NCI-H1436 treated with DMSO at 0.1 percent for 48 hours (cell line): ENCODE data around the gene TFDP2.
"Not testable (repeated sequence)": the region's sequence is repeated elsewhere in the genome, so short reads cannot be mapped to it uniquely, and the experiment has no call there.

Experiments
- DNase-seq: peaks from one replicate; lab custom pipeline; 2025; lab: John Stamatoyannopoulos, UW

TFDP2 gene, protein sequence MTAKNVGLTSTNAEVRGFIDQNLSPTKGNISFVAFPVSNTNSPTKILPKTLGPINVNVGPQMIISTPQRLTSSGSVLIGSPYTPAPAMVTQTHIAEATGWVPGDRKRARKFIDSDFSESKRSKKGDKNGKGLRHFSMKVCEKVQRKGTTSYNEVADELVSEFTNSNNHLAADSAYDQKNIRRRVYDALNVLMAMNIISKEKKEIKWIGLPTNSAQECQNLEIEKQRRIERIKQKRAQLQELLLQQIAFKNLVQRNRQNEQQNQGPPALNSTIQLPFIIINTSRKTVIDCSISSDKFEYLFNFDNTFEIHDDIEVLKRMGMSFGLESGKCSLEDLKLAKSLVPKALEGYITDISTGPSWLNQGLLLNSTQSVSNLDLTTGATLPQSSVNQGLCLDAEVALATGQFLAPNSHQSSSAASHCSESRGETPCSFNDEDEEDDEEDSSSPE

DNA sequence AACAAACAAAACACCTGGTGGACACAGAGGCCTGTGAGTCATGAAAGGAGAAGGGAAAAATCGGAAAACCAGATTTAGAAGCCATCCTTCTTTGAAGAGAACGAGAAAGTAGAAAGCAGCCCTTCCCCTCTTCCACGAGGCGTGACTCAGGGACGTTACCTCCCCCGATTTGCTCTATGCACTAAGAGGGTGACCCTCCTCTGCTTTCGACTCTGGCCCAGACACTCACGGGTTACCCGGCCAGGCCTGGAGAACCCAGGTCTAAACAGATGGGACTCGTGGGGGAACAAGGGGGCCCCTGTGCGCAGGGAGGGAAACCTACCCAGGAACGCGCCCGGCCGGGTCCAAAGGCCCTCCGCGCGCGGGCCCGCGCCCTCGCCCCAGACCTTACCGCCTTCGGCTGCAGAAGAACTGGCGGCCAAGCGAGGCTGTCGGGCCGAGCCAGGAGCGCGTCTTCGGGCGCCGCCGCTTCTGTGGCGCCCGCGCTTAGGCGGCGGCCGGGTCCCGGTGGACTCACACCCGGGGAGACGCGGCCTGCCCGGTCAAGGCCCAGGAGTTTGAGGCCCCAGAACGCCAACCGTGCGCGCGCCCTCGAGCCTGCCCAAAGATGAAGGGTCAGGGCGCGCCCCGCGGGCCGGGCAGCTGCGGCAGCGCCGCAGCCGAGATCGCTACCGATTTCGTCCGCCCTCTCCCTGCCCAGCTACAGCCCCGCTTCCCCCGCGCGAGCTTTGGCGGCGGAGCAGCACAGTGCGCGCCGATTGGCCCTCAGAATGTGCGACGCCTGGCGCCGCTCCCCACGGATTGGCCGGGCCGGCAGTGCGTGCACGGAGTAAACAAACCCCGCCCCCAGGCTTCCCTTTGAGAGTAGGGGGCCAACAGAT is at the start of gene TFDP2:
Gene TFDP2 (minus strand): TSS at position 753 of the 881 bp plus-strand sequence. CDS start 47,795 bp downstream, outside the sequence.
- DNase-seq, result peak; percentile 83

- DNase-seq, result no peak
Measured at GRCh38 chr3:142188846-142189245, 39.5 kb upstream of the TFDP2 start.

DNA sequence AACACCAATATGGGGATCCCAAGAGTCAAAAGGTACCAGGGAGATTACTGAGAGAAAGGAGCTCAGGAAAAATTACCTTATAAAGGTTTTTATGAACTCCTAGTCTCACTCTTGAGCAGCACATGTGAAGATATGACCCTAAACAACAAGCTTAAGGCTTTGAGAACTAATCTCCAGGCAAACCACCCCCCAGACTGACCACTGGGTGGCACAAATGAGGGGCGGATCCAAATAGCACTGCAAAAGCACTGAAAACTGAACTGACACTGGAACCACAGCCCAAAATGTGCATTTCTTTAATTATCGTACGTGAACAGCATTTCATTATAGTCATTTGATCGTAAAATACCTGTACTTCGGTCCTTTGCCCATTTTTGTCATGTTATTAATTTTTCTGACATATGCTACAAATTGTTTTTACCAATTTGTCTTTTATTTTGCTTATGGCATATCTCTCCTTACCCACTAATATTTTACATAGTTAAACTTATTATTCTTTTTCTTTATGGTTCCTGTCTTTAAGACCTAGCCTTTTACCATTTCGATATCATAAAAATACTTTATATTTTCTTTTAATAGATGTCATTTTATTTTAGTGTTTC is 31.5 kb upstream of the TFDP2 start:
- DNase-seq, result no peak

DNA sequence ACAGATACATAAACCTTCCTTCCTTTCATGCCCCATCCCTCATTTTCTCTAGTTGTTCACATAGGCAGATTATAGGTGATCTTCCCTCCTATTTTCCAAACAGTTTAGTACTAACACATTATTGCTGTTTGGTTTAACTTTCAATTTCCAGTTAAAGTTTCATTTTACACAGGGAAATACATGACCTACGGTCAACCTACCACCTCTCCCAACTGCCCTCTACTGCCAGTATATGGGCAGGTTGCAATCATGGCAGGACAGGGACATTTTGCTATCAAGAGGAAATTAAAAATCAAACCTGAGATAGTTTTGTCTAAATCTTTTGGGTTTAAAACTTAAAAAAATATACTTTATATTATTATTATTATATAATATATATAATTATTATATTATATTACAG is 26.1 kb upstream of the TFDP2 start:
- DNase-seq, result no peak

- DNase-seq, result no peak
Measured at GRCh38 chr3:142174559-142174958, 25.2 kb upstream of the TFDP2 start.

GRCh38 chr3:142168514-142168913 is 19.2 kb upstream of the TFDP2 start:
- no peak for DNase-seq

DNA sequence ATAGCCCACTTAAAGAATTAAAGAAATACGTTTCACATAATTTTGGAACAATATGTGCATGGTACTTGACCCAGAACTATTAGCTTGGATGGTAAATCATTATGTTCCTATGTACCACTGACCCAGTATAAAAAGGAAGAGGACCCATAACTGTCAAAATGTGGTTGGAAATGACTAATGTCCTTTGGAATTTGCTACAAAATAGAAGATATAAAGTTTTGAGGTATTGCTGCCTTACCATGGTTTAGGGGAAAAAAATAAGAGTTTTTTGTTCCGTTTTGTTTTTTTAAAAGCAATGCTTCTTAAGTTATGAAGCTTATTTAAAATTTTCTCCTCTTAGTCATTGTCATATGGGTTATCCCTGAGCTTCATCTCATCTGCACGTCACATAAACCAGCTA is 15.8 kb upstream of the TFDP2 start:
- DNase-seq, result no peak

GRCh38 chr3:142159083-142159740 is 9.9 kb upstream of the TFDP2 start:
- no peak for DNase-seq

GRCh38 chr3:142154186-142154585 is 4.8 kb upstream of the TFDP2 start:
- no peak for DNase-seq

DNA sequence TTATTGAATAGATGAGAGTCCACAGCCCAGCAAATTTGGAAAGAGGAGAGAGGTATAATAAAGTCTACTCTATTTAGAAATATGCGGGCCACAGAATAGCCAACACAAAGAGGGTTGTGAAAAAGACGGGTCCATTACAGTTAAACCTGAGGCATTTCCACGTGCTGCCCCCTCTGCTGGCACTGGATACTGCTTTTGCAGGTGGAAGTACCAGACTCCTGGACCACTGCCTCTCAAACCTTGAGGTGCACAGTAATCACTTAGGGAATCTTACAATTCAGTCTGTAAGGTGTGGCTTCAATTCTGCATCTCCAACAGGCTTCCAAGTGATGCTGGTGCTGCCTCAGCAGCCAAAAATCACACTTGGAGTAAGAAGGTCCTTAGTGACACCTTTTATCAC is 3.0 kb upstream of the TFDP2 start:
- no peak for DNase-seq

- DNase-seq, result no peak
Measured at GRCh38 chr3:142151828-142152227, 2.5 kb upstream of the TFDP2 start.

GRCh38 chr3:142151240-142151639 is 1.9 kb upstream of the TFDP2 start:
- DNase-seq, result no peak

DNA sequence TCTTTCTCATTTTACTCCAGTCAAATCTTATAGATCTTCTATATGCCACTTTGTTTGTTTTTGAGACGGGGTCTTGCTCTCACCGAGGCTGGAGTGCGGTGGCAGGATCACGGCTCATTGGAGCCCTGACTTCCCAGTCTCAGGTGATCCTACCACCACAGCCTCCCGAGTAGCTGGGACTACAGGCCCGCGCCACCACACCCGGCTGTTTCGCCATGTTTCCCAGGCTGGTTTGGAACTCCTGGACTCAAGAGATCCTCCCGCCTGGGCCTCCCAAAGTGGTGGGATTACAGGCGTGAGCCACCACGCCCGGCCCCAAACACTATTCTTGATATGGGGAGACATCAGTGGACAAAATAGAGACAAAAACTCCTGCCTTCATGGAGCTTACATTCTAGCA is 927 bp upstream of the TFDP2 start:
- no peak for DNase-seq

- DNase-seq, result no peak
Measured at GRCh38 chr3:142149673-142149992, 289 bp upstream of the TFDP2 start.

GRCh38 chr3:142148044-142148791 is 1.1 kb downstream of the TFDP2 start:
- no peak for DNase-seq

- not testable (repeated sequence) for DNase-seq
Measured at GRCh38 chr3:142144587-142144986, 4.8 kb downstream of the TFDP2 start.

- not testable (repeated sequence) for DNase-seq
Measured at GRCh38 chr3:142140608-142141285, 8.6 kb downstream of the TFDP2 start.

GRCh38 chr3:142137089-142137488 is 12.3 kb downstream of the TFDP2 start:
- DNase-seq, result not testable (repeated sequence)

DNA sequence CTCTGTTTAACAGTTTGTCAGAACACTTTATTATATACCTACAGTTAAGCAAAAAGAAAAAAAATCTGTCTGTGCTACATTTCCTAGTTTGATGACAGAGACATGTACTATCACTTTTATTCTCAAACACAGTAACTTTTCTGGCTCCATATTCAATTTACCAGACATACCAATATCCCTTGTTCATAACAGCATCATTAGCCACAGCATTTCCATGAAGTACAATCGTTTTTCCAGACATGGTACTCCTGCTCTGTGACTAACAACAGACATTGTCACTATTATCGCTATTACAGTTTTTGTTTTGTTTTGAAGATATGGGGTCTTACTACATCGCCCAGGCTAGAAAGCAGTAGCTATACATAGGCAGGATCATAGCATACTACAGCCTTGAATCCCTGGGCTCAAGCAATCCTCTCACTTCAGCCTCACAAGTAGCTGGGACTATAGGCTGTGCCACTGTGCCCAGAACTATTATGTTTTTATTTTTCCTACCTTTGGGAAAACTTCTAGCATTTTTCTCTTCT is 14.5 kb downstream of the TFDP2 start:
- DNase-seq, result no peak

DNA sequence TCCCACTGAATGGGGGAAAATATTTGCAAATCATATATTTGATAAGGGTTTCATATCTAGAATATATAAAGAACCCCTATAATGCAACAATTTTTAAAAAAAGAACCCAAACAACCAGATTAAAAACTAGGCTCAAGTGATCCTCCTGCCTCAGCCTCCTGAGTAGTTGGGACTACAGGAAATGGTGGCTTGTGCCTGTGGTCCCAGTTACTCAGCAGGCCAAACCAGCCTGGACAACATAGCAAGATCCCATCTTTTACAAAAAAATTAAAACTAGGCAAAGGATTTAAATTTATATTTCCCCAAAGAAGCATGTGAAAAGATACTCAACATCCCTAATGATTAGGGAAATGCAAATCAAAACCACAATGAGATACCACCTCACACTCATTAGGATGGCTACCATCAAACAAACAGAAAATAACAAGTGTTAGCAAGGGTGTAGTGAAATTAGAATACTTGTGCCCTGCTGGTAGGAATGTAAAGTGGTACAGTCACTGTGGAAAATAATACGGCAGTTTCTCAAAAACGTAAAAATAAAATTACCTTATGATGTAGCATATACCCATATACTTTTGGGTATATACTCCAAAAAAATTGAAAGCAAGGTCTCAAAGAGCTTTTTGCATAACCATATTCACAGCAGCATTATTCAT is 19.7 kb downstream of the TFDP2 start:
- DNase-seq, result no peak
